HepG2 (cell line): ENCODE measurements around the gene PDGFRA. TPM values are rescaled to one million over a fixed set of nuclear protein-coding genes. Genes with fewer than 3 reads are reported as not detected.

ENCODE experiments used
- ATAC-seq: fragments of 200-7000 bp; cut with Tn5 transposase; 3 replicates; pipeline ENCODE4 v1.9.1; 2020; ENCODE audit warnings: mild to moderate bottlenecking, moderate library complexity
- BruUV-seq: library from RNA; stranded (reverse); fragments of 400-500 nt; replicated peaks from 2 replicates; lab custom pipeline; 2021; lab: Mats Ljungman, UMichigan
- CTCF ChIA-PET: fragments of 300-600 bp; formaldehyde crosslinking; extraction: SDS; loops from one replicate; lab custom pipeline; 2021; ENCODE audit warnings: low total read pairs, inconsistent platforms, low intra/inter-chr PET ratio; lab: Yijun Ruan, JAX
- POLR2A ChIA-PET: fragments of 350-600 bp; sonication (Branson Sonifier 250); formaldehyde crosslinking; loops from one replicate; lab custom pipeline; 2020; ENCODE audit warnings: antibody characterized with exemption, inconsistent platforms; lab: Yijun Ruan, JAX
- DNase-seq: peaks from one replicate; pipeline ENCODE4 v3.0.0-alpha.2; 2015; ENCODE audit warnings: low spot score
- FAIRE-seq: peaks from 3 replicates; lab custom pipeline; 2011; peaks lifted over from hg19 to GRCh38; lab: Jason Lieb, UNC
- H2AFZ ChIP-seq: one replicate; pipeline ENCODE4 v1.6.1; 2011; ENCODE audit warnings: low read length, inconsistent platforms
- H3K27ac ChIP-seq: fragments of 300-600 bp; 3 replicates; pipeline ENCODE4 v1.8.0; 2011; ENCODE audit warnings: mixed run types, mild to moderate bottlenecking, mixed read lengths, low read length, inconsistent platforms; ENCODE audit not compliant: insufficient read depth; ENCODE audit errors: extremely low read length
- H3K27me3 ChIP-seq, 2 experiments: fragments of 200-600 bp in 1 of 2; 2 replicates in 1 of 2; 3 replicates in 1 of 2; pipeline versions ENCODE4 v1.6.0 to v1.8.0; 2011; ENCODE audit warnings: low read length in 2 of 2, mild to moderate bottlenecking in 2 of 2, moderate library complexity in 2 of 2, inconsistent platforms in 1 of 2; ENCODE audit not compliant: insufficient read depth in 2 of 2, control insufficient read depth in 1 of 2
- H3K36me3 ChIP-seq, 2 experiments: fragments of 200-600 bp in 1 of 2; replicated peaks in 1 of 2; 2 replicates in 1 of 2; 3 replicates in 1 of 2; pipeline versions ENCODE4 v1.5.1 to v1.8.0; 2011; ENCODE audit warnings: low read length in 2 of 2, inconsistent platforms in 1 of 2; ENCODE audit not compliant: insufficient read depth in 2 of 2, control insufficient read depth in 1 of 2
- H3K4me1 ChIP-seq: 2 replicates; pipeline ENCODE4 v1.5.1; 2012; ENCODE audit warnings: low read length, inconsistent platforms; ENCODE audit not compliant: insufficient read depth
- H3K4me2 ChIP-seq: 2 replicates; pipeline ENCODE4 v1.6.0; 2011; ENCODE audit warnings: low read depth, low read length, inconsistent platforms
- H3K4me3 ChIP-seq, 3 experiments: fragments of 200-600 bp in 1 of 3; sonication (generic), shearing (Covaris generic) in 1 of 3; replicated peaks in 1 of 3; 2 replicates each; pipeline ENCODE4 v1.5.1; 2011 to 2016; ENCODE audit warnings: low read length in 3 of 3, inconsistent platforms in 2 of 3, low read depth in 2 of 3, mild to moderate bottlenecking in 2 of 3, control low read depth in 1 of 3, mixed read lengths in 1 of 3; ENCODE audit not compliant: insufficient read depth in 1 of 3
- H3K79me2 ChIP-seq: one replicate; pipeline ENCODE4 v1.6.1; 2011; ENCODE audit warnings: low read length, inconsistent platforms; ENCODE audit not compliant: insufficient read depth
- H3K9ac ChIP-seq: 2 replicates; pipeline ENCODE4 v1.6.0; 2011; ENCODE audit warnings: mild to moderate bottlenecking, low read depth, low read length, inconsistent platforms; ENCODE audit not compliant: insufficient read depth
- H3K9me3 ChIP-seq: 2 replicates; pipeline ENCODE4 v1.5.1; 2012; ENCODE audit warnings: mild to moderate bottlenecking, low read length
- H4K20me1 ChIP-seq: 2 replicates; pipeline ENCODE4 v1.6.0; 2011; ENCODE audit warnings: inconsistent platforms, mild to moderate bottlenecking, low read length, moderate library complexity; ENCODE audit not compliant: insufficient read depth
- ELF3 ChIP-seq: IDR thresholded peaks from 2 replicates; pipeline ENCODE4 v1.6.1; 2016; ENCODE audit warnings: missing genetic modification reagents, missing compliant biosample characterization
- GABPA ChIP-seq, 2 experiments: IDR thresholded peaks; 2 replicates each; pipeline ENCODE4 v1.6.1; 2011 to 2016; ENCODE audit warnings: low read depth in 2 of 2, low read length in 1 of 2, missing biosample characterization in 1 of 2, missing genetic modification characterization in 1 of 2
- HNF4A ChIP-seq: sonication (generic); formaldehyde crosslinking; IDR thresholded peaks from 2 replicates; pipeline ENCODE4 v1.4.0; 2020; ENCODE audit warnings: missing genetic modification reagents
- KLF15 ChIP-seq: sonication (generic); formaldehyde crosslinking; IDR thresholded peaks from 2 replicates; pipeline ENCODE4 v1.8.1; 2023; ENCODE audit warnings: borderline replicate concordance, mild to moderate bottlenecking, inconsistent platforms, missing genetic modification reagents, mixed read lengths
- MIER2 ChIP-seq: IDR thresholded peaks from 2 replicates; pipeline ENCODE4 v1.6.1; 2016; ENCODE audit warnings: missing biosample characterization, missing genetic modification reagents
- NFKBIZ ChIP-seq: IDR thresholded peaks from 2 replicates; pipeline ENCODE4 v1.6.1; 2018; ENCODE audit warnings: missing genetic modification reagents, missing compliant biosample characterization
- RFX1 ChIP-seq: fragments of 450-650 bp; IDR thresholded peaks from 2 replicates; pipeline ENCODE4 v1.6.1; 2017
- RFX3 ChIP-seq: IDR thresholded peaks from 2 replicates; pipeline ENCODE4 v1.6.1; 2016; ENCODE audit warnings: missing biosample characterization, missing genetic modification reagents
- RFXAP ChIP-seq: sonication (generic); formaldehyde crosslinking; IDR thresholded peaks from 2 replicates; pipeline ENCODE4 v1.4.0; 2020; ENCODE audit warnings: missing genetic modification reagents, borderline replicate concordance
- TEAD3 ChIP-seq: optimal IDR thresholded peaks from 2 replicates; pipeline ENCODE3; 2016; ENCODE audit warnings: borderline replicate concordance
- WGBS: methylation state at CpG from one replicate; pipeline ENCODE4 v1.1.6; 2017; ENCODE audit warnings: low lambda C conversion rate; 5-methylcytosine and 5-hydroxymethylcytosine counted together
- in situ Hi-C: cut with HindIII; loops from 2 replicates; pipeline ENCODE4 v1.10.0; 2017; ENCODE audit warnings: low pct_unique_long_range_greater_than_20kb; ENCODE audit not compliant: extremely low pct_ligation_motif_present
- intact Hi-C: fragments of 100-400 bp; cut with micrococcal nuclease; formaldehyde crosslinking; loops from one replicate; pipeline ENCODE4 v1.10.0; 2022; ENCODE audit not compliant: unreplicated experiment
- polyA plus RNA-seq, 8 experiments: library from polyadenylated mRNA; depleted of rRNA in 3 of 8; stranded (reverse) in 7 of 8; unstranded in 1 of 8; fragments of >200 nt; fragmentation: Illumina TruSeq in 4 of 8; extraction: Trizol in 4 of 8; gene quantifications; 2 replicates each; pipeline versions ENCODE4 v1.2.1 to v1.2.3, GENCODE V29; 2011 to 2016; ENCODE audit warnings: low read depth in 4 of 8, missing spikeins in 1 of 8, mixed read lengths in 1 of 8; ENCODE audit not compliant: insufficient read depth in 1 of 8
- total RNA-seq, 5 experiments: library from RNA; depleted of rRNA; stranded (reverse); fragments of >200 nt; fragmentation: Illumina TruSeq; extraction: Trizol; gene quantifications; 2 replicates each; pipeline ENCODE4 v1.2.3, GENCODE V29; 2016; ENCODE audit warnings: low read depth in 1 of 5
- TF ChIP-seq, protein P1 (sequence below): sonication (generic); formaldehyde crosslinking; IDR thresholded peaks from 2 replicates; pipeline ENCODE4 v1.8.1; 2023; ENCODE audit warnings: mild to moderate bottlenecking, inconsistent platforms, moderate library complexity, missing genetic modification reagents, borderline replicate concordance

Gene PDGFRA
- total and polyA plus RNA-seq, 2 of the 13 experiments (the other 11 are each of a cell fraction or from before 2014, with no cell fraction given): 0.04 TPM; not detected in 1

DNA sequence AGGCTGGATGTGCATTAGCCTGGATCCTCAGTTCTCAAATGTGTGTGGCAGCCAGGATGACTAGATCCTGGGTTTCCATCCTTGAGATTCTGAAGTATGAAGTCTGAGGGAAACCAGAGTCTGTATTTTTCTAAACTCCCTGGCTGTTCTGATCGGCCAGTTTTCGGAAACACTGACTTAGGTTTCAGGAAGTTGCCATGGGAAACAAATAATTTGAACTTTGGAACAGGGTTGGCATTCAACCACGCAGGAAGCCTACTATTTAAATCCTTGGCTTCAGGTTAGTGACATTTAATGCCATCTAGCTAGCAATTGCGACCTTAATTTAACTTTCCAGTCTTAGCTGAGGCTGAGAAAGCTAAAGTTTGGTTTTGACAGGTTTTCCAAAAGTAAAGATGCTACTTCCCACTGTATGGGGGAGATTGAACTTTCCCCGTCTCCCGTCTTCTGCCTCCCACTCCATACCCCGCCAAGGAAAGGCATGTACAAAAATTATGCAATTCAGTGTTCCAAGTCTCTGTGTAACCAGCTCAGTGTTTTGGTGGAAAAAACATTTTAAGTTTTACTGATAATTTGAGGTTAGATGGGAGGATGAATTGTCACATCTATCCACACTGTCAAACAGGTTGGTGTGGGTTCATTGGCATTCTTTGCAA is 67.6 kb downstream of the PDGFRA start:
- no peak for FAIRE-seq
- WGBS: 0% methylated on average over 7 of the region's 7 CpGs
- H3K4me3 ChIP-seq: no peak overlapping the region
- peak; percentile 30 for DNase-seq
- POLR2A ChIA-PET: no interaction called here
- intact Hi-C loops: no loop called here
- H3K27me3 ChIP-seq: no peaks in the 10 kb centered on the region; a peak in 1 of 5 replicates
- H3K36me3 ChIP-seq: no peaks in the 10 kb centered on the region
- no peak overlapping the region for H3K9ac ChIP-seq
- no peaks in the 10 kb centered on the region for H4K20me1 ChIP-seq
- H3K4me2 ChIP-seq: peak overlapping the region; percentile 37
- TF ChIP-seq RFX3 (CRISPR knock-in tag) (peak; percentile 45; the same call in 1 of the 2 replicates), RFX1 (0 out of 2 replicates have a peak, but pooled peaks have one; percentile 20), ELF3 (0 out of 2 replicates have a peak, but pooled peaks have one; percentile 25), KLF15 (no peak), GABPA (IDR thresholded peaks at IDR 0.05; ENCODE audit: low read depth, low read length) (no peak), GABPA (CRISPR knock-in tag; IDR thresholded peaks at IDR 0.05; ENCODE audit: low read depth) (peak; percentile 47; the same call in 1 of the 2 replicates), NFKBIZ (no peak), RFXAP (CRISPR knock-in tag) (no peak), MIER2 (CRISPR knock-in tag) (no peak), TEAD3 (CRISPR knock-in tag) (peak; percentile 13), HNF4A (CRISPR knock-in tag) (peak; percentile 35; the same call in 1 of the 2 replicates)
- TF ChIP-seq, protein P1, sequence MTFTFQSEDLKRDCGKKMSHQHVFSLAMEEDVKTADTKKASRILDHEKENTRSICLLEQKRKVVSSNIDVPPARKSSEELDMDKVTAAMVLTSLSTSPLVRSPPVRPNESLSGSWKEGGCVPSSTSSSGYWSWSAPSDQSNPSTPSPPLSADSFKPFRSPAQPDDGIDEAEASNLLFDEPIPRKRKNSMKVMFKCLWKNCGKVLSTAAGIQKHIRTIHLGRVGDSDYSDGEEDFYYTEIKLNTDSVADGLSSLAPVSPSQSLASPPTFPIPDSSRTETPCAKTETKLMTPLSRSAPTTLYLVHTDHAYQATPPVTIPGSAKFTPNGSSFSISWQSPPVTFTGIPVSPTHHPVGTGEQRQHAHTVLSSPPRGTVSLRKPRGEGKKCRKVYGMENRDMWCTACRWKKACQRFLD (CRISPR knock-in tag): no peak
- H3K79me2 ChIP-seq: no peaks in the 10 kb centered on the region
- H3K27ac ChIP-seq: no peak overlapping the region
- H3K9me3 ChIP-seq: no peaks in the 10 kb centered on the region; the same call in 1 of the 2 replicates
- H2AFZ ChIP-seq: no peak overlapping the region
- peak; percentile 58 for ATAC-seq
- CTCF ChIA-PET: no interaction called here
- BruUV-seq: no TSS peak
- in situ Hi-C loops: no loop called here
- peaks cover 14% of the 10 kb centered on the region for H3K4me1 ChIP-seq
